A549 (cell line): ENCODE data around the gene WFDC12. TPM values are rescaled to one million over a fixed set of nuclear protein-coding genes. Genes with fewer than 3 reads are reported as not detected.

Source experiments
- ATAC-seq, 2 experiments: fragments of 200-7000 bp in 1 of 2; fragments of >200 bp in 1 of 2; cut with Nextera tagmentation in 1 of 2; cut with Tn5 transposase in 1 of 2; 3 replicates each; pipeline versions ENCODE4 v1.8.0 to v1.9.1; 2018 to 2020; ENCODE audit warnings: mild to moderate bottlenecking in 1 of 2, moderate library complexity in 1 of 2
- CTCF ChIA-PET: fragments of 300-600 bp; sonication (Branson Sonifier 250); formaldehyde crosslinking; extraction: SDS; loops from one replicate; lab custom pipeline; 2021; ENCODE audit warnings: antibody characterized with exemption, inconsistent platforms; lab: Yijun Ruan, JAX
- POLR2A ChIA-PET: fragments of 350-600 bp; formaldehyde crosslinking; extraction: SDS; loops from one replicate; lab custom pipeline; 2021; ENCODE audit warnings: antibody characterized with exemption, inconsistent platforms; lab: Yijun Ruan, JAX
- DNase-seq, 2 experiments: peaks; one replicate each; pipeline versions ENCODE4 v3.0.0 to v3.0.0-alpha.2; 2011 to 2016; ENCODE audit warnings: low read depth in 1 of 2, low spot score in 1 of 2
- FAIRE-seq: peaks from 2 replicates; lab custom pipeline; 2011; peaks lifted over from hg19 to GRCh38; lab: Jason Lieb, UNC
- H3K27ac ChIP-seq, 2 experiments: fragments of >200 bp; sonication (Bioruptor Twin); formaldehyde crosslinking; 3 replicates each; pipeline ENCODE4 v1.5.1; 2016 to 2017
- H3K4me1 ChIP-seq: fragments of >200 bp; sonication (Bioruptor Twin); formaldehyde crosslinking; 3 replicates; pipeline ENCODE4 v1.6.1; 2016
- H3K4me2 ChIP-seq: fragments of >200 bp; sonication (Bioruptor Twin); formaldehyde crosslinking; 3 replicates; pipeline ENCODE4 v1.6.1; 2016
- H3K4me3 ChIP-seq: fragments of >200 bp; sonication (Bioruptor Twin); formaldehyde crosslinking; 3 replicates; pipeline ENCODE4 v1.5.1; 2016
- H3K9me3 ChIP-seq: fragments of >200 bp; sonication (Bioruptor Twin); formaldehyde crosslinking; 3 replicates; pipeline ENCODE4 v1.6.1; 2016
- CBX8 ChIP-seq: fragments of 200-600 bp; sonication (generic); IDR thresholded peaks from 2 replicates; pipeline ENCODE4 v1.6.1; 2016
- CEBPB ChIP-seq, 2 experiments: fragments of >200 bp in 1 of 2; sonication (Bioruptor Twin) in 1 of 2; formaldehyde crosslinking in 1 of 2; IDR thresholded peaks; 2 replicates each; pipeline ENCODE4 v1.6.1; 2012 to 2016
- EHMT2 ChIP-seq: fragments of 200-600 bp; sonication (generic); IDR thresholded peaks from 2 replicates; pipeline ENCODE4 v1.6.1; 2016; ENCODE audit warnings: antibody characterized with exemption, low read depth, mild to moderate bottlenecking, moderate library complexity
- FOSB ChIP-seq: fragments of 250-450 bp; sonication (Bioruptor Pico); IDR thresholded peaks from 2 replicates; pipeline ENCODE4 v1.5.0; 2020; ENCODE audit warnings: mild to moderate bottlenecking, moderate library complexity
- HDAC2 ChIP-seq: fragments of 200-600 bp; sonication (generic); IDR thresholded peaks from 2 replicates; pipeline ENCODE4 v1.6.1; 2016
- JUNB ChIP-seq: fragments of >200 bp; sonication (Bioruptor Twin); formaldehyde crosslinking; IDR thresholded peaks from 2 replicates; pipeline ENCODE4 v1.6.1; 2016
- MAFK ChIP-seq: fragments of 450-650 bp; IDR thresholded peaks from 2 replicates; pipeline ENCODE4 v1.6.1; 2014; ENCODE audit not compliant: partially characterized antibody
- NFE2L2 ChIP-seq: fragments of 150-350 bp; conservative IDR thresholded peaks from 2 replicates; pipeline ENCODE4 v1.6.1; 2014; ENCODE audit warnings: low read length
- NR3C1 ChIP-seq: fragments of >200 bp; sonication (Bioruptor Twin); formaldehyde crosslinking; IDR thresholded peaks from 3 replicates; pipeline ENCODE4 v1.6.1; 2017
- PHF8 ChIP-seq: fragments of 200-600 bp; sonication (generic); IDR thresholded peaks from 2 replicates; pipeline ENCODE4 v1.6.1; 2016; ENCODE audit warnings: low read depth, mild to moderate bottlenecking, antibody characterized with exemption, moderate library complexity, borderline replicate concordance
- RCOR1 ChIP-seq: fragments of 150-350 bp; IDR thresholded peaks from 2 replicates; pipeline ENCODE4 v1.6.1; 2014; ENCODE audit warnings: antibody characterized with exemption, low read length, low read depth
- RFX5 ChIP-seq: fragments of 450-650 bp; IDR thresholded peaks from 2 replicates; pipeline ENCODE4 v1.7.1; 2014; ENCODE audit warnings: antibody characterized with exemption, mild to moderate bottlenecking, moderate library complexity
- SMC3 ChIP-seq: fragments of >200 bp; sonication (Bioruptor Twin); formaldehyde crosslinking; IDR thresholded peaks from 3 replicates; pipeline ENCODE4 v1.6.1; 2018; ENCODE audit warnings: inconsistent platforms
- SREBF2 ChIP-seq: fragments of 450-650 bp; IDR thresholded peaks from 2 replicates; pipeline ENCODE4 v1.6.1; 2014; ENCODE audit warnings: mild to moderate bottlenecking, moderate library complexity
- USF2 ChIP-seq: fragments of 450-650 bp; IDR thresholded peaks from 2 replicates; pipeline ENCODE4 v1.6.1; 2014; ENCODE audit warnings: antibody characterized with exemption
- ZC3H11A ChIP-seq: fragments of 450-650 bp; IDR thresholded peaks from 2 replicates; pipeline ENCODE4 v1.6.1; 2014; ENCODE audit warnings: antibody characterized with exemption, mild to moderate bottlenecking
- WGBS: methylation state at CpG from one replicate; pipeline ENCODE4 v1.1.6; 2017; ENCODE audit errors: missing lambda C conversion rate; 5-methylcytosine and 5-hydroxymethylcytosine counted together
- polyA plus RNA-seq, 4 experiments: library from polyadenylated mRNA; depleted of rRNA in 3 of 4; stranded (reverse); fragments of >200 nt; fragmentation: RNase III in 1 of 4; extraction: RNeasy Plus Mini Kit Qiagen cat#74134 plus additional on column Dnase treatment in 1 of 4; gene quantifications; 2 replicates in 3 of 4; 3 replicates in 1 of 4; pipeline ENCODE4 v1.2.3, GENCODE V29; 2011 to 2017
- TF ChIP-seq, protein P1 (sequence below): fragments of >200 bp; sonication (Bioruptor Twin); formaldehyde crosslinking; IDR thresholded peaks from 3 replicates; pipeline ENCODE4 v1.6.1; 2016

WFDC12 gene
- polyA plus RNA-seq, 2 of the 4 experiments (the other 2 are of a cell fraction): not detected

- H3K9me3 ChIP-seq: no peaks in the 10 kb centered on the region
- ATAC-seq: peak in 1 of 2 experiments; percentile 39; a peak in 2 of 6 replicates
- POLR2A ChIA-PET: no interaction called here
- H3K4me1 ChIP-seq: no peaks in the 10 kb centered on the region
- CTCF ChIA-PET: interaction anchor here (1.2 to 13.7 kb wide), 5 partner anchors 9 to 104 kb away, joined by 4 to 155 read pairs (median 27); no protein-coding TSS in a partner anchor
- H3K27ac ChIP-seq: no peak within 1 kb of the TSS
- no peak for FAIRE-seq
- WGBS: 42% methylated on average over 13 of the region's 16 CpGs
- H3K4me2 ChIP-seq: no peak within 1 kb of the TSS
- no peak for DNase-seq
- no peak within 1 kb of the TSS for H3K4me3 ChIP-seq
- TF ChIP-seq NR3C1: no peak
- no peak for TF ChIP-seq RFX5
- no peak for TF ChIP-seq HDAC2
- TF ChIP-seq SREBF2: no peak
- no peak for TF ChIP-seq ZC3H11A
- TF ChIP-seq SMC3: no peak
- TF ChIP-seq MAFK: no peak
- no peak for TF ChIP-seq FOSB (CRISPR knock-in tag)
- TF ChIP-seq RCOR1: no peak
- no peak for TF ChIP-seq PHF8
Observed at GRCh38 chr20:45114465-45115385, 9.5 kb downstream of the WFDC12 start, which contains the start of gene WFDC5. Gene WFDC5, minus strand, starts transcription at chr20:45115174. Its CDS starts 91 bp downstream, at chr20:45115083.

DNA sequence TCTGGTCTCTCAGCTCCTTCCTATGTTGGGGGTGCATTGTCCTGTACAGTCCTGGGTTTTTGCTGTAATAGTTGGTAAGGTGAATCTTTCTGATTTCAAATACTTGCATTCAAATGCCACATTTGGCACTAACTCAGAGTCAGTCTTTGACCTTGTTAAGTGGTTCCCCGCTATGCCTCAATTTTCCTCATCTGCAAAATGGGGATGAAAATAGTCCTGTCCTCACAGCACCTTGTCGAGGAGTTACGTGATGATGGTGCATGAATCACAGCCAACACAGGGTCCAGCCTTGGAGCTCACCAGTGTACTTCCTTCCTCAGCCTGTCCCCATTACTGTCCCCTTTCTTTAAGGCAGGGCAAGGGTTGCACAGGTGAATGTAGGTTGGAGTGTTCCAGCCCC, 10.4 kb downstream of the WFDC12 start:
- Histone ChIP-seq H3K4me2 (no peak overlapping the region), H3K4me3 (no peak overlapping the region), H3K9me3 (no peaks in the 10 kb centered on the region), H3K27ac (no peak overlapping the region)
- ATAC-seq: no peak
- POLR2A ChIA-PET: no interaction called here
- no peak for FAIRE-seq
- CTCF ChIA-PET: interaction anchor here (0.6 to 13.7 kb wide), 8 partner anchors 9 to 115 kb away, joined by 3 to 155 read pairs (median 8); no protein-coding TSS in a partner anchor
- no peak for DNase-seq
- 38% methylated on average over 3 of the region's 3 CpGs for WGBS
- no peak for TF ChIP-seq NFE2L2
- TF ChIP-seq, all 56 proteins: peak for 0
- no peaks in the 10 kb centered on the region for H3K4me1 ChIP-seq

GRCh38 chr20:45112754-45113153, 11.5 kb downstream of the WFDC12 start:
- no peak for ATAC-seq
- H3K4me2 ChIP-seq: no peak overlapping the region
- no peaks in the 10 kb centered on the region for H3K4me1 ChIP-seq
- FAIRE-seq: no peak
- H3K27ac ChIP-seq: no peak overlapping the region
- no peak overlapping the region for H3K4me3 ChIP-seq
- ChIA-PET CTCF (interaction anchor here (0.6 to 13.7 kb wide), 25 partner anchors 8 to 658 kb away, joined by 3 to 155 read pairs (median 6); partner anchors contain the start of gene WFDC12), POLR2A (no interaction called here)
- no peaks in the 10 kb centered on the region for H3K9me3 ChIP-seq
- TF ChIP-seq RCOR1: no peak
- no peak for TF ChIP-seq PHF8
- TF ChIP-seq, protein P1, sequence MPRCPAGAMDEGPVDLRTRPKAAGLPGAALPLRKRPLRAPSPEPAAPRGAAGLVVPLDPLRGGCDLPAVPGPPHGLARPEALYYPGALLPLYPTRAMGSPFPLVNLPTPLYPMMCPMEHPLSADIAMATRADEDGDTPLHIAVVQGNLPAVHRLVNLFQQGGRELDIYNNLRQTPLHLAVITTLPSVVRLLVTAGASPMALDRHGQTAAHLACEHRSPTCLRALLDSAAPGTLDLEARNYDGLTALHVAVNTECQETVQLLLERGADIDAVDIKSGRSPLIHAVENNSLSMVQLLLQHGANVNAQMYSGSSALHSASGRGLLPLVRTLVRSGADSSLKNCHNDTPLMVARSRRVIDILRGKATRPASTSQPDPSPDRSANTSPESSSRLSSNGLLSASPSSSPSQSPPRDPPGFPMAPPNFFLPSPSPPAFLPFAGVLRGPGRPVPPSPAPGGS: no peak
- no peak for TF ChIP-seq CBX8
- no peak for TF ChIP-seq JUNB
- no peak for TF ChIP-seq CEBPB (IDR thresholded peaks at IDR 0.05)
- TF ChIP-seq EHMT2: no peak
- no peak for TF ChIP-seq USF2
- DNase-seq: no peak
